CD4-positive, alpha-beta T cell treated with Interleukin-6 at 100 ng/mL for 8 hours (primary cell): Measurements from ENCODE around the gene B3GNT4.
"Not testable (repeated sequence)": the region's sequence is repeated elsewhere in the genome, so short reads cannot be mapped to it uniquely, and the experiment has no call there.

Source experiments
- DNase-seq: peaks from one replicate; pipeline ENCODE4 v3.0.0-alpha.2; 2020; ENCODE audit warnings: mixed read lengths, low spot score

Gene B3GNT4

DNA sequence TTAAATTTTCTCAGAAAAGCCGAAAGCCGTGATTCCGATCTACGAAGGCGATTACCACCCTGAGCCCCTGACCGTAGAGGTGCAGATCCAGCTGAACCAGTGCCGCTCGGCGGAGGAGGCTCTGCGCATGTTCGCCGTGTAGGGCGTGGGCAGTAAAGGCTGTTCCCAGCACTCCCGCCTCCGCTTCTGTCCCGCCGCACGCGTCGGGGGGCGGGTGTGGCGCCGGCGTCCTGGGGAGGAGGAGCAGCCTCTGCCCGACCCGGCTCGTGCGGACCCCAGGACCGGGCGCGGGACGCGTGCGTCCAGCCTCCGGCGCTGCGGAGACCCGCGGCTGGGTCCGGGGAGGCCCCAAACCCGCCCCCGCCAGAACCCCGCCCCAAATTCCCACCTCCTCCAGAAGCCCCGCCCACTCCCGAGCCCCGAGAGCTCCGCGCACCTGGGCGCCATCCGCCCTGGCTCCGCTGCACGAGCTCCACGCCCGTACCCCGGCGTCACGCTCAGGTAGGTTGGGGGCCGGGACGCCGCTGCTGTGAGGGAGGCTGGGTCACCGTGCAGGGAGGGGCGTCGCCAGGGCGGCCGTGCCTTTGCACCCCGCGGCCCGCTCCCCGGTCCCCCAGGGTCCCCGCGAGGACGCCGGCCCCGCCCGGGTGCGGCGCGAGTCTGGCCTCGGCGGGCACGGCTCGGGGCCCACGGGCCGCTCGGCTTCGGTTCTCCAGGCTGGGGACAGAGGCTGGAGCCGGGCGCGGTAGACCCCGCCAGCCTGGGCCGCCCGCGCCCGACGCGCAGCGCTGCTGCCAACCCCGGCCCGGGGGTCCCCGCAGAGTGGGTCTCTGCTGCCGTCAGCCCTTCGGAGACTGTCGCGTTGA lies at the start of gene B3GNT4:
B3GNT4 (plus strand) TSS at position 409 of the 866 bp plus-strand sequence. CDS start 910 bp downstream, outside the sequence.
- peak; percentile 69 for DNase-seq

DNA sequence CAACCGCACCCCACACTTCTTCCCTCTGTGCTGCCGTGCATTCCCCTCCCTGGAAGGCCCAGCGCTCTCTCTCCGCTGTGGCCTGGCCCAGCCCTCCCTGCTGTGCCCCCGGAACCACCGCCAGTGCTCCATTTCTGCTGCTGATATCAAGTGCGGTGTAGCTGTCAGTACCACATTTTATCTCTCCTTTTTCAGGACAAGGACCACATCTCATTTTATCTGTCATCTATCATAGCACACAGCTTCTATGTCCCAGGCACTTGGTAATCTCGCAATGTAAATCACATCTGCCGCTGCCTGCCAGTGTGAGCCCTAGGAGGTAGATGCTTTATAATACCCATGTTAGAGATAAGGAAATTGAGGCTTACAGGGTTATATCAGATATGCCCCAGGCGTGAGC lies 47.8 kb upstream of the B3GNT4 start:
- no peak for DNase-seq

DNA sequence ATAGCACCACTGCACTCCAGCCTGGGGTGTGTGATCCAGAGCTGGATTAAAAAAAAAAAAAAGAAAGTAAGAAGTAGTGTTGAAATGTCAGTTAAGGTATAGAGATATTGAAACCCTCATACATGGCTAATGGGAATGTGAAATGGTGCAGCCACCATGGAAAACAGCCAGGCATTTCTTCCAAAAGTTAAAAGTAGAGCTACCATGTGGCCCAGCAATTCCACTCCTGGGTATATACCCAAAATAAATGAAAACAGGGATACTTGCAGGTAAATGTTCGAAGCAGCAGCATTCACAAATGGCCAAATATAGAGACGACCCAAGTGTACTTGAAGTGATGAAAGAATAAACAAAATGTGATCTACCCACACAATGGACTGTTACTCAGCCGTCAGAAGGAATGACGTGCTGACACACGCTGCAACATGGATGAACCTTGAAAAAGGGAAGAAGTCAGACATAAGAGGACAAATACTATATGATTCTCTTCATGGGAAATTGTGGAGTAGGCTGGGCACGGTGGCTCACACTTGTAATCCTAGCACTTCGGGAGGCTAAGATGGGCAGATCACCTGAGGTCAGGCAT lies 44.7 kb upstream of the B3GNT4 start:
- no peak for DNase-seq

DNA sequence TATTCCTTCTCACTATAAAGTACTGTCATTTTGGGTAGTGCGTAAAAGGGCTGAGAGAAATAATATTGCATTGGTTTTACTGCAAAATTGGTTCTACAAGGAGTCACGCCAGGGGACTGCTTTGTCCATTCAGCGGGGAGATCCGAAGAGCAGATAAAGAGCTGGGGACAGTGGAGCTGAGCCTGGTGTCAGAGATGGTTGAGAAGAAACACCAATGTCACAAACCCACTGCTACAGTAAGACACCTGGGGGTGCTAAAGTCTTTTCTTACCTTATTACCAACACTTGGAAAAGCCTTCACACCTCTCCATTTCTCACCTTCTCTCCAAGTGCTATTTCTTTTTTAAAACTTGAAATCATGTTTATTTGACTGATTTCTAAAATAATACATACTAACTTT lies 43.6 kb upstream of the B3GNT4 start:
- no peak for DNase-seq

DNA sequence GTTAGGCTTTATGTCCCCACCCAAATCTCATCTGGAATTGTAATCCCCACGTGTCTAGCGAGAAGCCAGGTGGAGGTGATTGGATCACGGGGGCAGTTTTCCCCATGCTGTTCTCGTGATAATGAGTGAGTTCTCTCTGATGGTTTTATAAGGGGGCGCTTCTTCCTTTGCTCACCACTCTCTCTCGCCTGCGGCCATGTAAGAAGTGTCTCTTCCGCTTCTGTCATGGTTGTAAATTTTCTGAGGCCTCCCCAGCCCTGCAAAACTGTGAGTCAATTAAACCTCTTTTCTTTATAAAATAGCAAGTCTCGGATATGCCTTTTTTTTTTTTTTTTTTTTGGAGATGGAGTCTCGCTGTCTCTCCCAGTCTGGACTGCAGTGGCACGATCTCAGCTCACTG lies 42.7 kb upstream of the B3GNT4 start:
- DNase-seq, result no peak

DNA sequence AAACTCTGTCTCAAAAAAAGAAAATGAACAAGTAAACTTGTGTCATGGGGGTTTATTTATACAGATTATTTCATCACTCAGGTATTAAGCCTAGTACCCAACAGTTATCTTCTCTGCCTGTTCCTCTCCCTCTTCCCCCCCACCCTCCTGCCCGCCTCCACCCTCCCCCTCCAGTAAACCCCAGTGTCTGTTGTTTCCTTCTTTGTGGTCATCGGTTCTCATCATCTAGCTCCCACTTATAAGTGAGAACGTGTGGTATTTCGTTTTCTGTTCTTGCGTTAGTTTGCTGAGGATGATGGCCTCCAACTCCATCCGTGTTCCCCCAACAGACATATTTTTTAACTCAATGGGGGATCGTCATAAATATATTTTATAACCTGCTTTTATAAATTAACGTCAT lies 41.8 kb upstream of the B3GNT4 start:
- no peak for DNase-seq

DNA sequence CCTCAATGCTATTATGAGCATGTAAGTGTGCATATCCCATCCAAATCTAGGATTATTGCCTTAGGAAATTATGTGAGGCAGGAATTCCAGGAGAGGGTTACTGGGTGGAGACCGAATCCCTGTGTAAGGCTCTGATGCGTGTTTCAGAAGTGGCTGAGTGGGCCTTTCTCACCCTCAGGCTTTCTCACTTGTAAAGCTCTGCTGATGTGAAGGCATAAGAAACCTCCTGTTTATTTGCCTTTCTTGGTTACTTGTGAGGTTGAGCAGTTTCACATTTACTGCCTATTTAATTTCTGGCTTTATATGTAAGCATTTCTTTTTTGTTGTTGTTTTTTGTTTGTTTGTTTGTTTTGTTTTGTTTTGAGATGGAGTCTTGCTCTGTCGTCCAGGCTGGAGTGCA lies 40.5 kb upstream of the B3GNT4 start:
- DNase-seq, result no peak

DNA sequence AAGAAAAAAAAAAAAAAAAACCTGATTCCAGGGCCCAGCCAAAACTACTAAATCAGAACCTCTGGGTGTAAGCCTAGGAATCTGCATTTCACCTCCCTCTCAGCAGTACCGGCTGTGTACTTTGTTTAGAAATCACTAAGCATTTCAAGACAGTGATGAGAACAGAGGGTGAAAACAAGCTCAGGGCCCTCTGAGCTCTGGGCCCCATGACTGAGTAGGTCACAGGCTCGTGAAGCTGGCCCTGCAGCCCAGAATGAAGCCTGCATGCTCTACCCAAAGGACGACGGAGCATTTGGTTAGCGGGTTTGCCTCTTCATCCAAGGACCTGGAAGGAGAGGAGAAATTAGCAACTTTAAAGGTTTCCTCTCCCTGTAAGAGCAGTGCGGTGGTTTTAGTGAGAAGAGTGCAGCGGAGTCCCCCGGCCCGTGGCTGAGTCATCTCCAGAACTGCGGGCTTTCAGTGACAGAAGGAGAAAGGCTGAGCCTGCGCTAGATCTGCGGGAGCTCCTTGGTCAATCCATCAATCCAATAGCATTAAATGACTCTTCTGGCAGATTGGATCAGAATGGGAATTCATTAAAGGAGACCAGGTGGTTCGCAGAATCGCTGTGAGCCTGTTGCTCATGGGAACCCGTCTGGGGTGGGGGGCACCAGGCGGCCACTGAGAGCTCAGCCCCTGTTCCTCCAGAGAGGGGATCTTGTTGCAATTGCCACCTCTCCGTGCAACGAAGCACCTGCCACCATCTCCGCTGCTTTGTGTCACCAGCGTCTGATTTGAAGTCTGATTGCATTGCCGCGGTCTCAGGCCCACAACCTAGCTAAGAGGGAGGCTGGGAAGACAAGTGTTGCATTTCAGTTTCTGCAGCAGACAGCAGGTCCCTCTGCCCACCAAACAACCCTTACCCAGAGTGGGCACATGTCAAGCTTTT lies 36.8 kb upstream of the B3GNT4 start:
- DNase-seq, result no peak

DNA sequence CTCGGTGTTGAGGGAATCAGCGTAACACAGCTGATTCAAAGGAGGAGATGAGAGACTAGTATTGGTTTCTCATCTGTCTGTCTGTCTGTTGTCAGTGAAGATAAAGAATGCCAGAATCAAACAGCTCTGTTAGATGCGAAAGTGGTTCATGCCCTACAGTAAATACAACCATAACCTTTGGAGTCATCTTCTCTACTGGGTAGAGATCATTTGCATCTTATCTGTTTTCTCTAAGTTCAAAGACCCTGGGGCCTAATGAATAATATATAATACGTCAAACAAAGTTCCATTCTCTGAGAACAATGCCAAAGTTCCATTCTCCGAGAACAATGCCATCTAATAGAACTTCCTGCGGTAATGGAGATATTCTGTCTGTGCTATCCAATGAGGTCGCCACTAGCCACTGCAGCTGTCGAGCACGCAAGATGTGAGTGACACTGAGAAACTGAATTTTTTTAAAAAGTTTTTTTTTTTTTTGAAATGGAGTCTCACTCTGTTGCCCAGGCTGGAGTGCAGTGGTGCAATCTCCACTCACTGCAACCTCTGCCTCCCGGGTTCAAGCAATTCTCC lies 36.1 kb upstream of the B3GNT4 start:
- DNase-seq, result no peak

DNA sequence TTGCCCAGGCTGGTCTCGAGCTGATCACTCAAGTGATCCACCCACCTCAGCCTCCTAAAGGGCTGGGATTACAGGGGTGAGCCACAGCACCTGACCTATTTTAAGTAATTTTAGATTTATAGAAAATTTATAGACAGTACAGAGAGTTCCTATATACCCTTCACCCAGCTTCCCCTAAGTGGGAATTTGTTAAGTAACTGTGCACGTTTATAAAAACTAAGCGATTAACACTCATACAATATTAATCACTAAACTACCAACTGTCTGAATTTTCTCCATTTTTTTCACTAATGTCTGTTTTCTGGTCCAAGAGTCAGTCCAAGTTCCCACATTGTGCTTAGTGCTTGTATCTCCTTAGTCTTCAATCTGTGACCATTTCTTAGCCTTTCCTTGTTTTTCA lies 35.0 kb upstream of the B3GNT4 start:
- DNase-seq, result no peak

DNA sequence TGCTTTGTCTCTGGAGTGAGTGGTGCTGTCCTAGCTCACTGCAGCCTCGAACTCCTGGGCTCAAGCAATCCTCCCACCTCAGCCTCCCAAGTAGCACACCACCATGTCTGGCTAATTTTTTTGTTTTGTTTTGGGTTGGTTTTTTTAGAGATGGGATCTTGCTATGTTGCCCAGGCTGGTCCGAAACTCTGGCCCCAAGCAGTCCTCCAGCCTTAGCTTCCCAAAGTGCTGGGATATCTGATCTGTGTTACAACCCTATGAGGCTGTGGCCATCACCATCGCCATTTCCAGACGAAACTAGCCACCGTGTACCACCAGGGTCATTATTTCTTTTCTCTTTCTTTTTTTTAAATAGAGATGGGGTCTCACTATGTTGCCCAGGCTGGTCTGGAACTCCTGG lies 32.1 kb upstream of the B3GNT4 start:
- DNase-seq, result no peak

DNA sequence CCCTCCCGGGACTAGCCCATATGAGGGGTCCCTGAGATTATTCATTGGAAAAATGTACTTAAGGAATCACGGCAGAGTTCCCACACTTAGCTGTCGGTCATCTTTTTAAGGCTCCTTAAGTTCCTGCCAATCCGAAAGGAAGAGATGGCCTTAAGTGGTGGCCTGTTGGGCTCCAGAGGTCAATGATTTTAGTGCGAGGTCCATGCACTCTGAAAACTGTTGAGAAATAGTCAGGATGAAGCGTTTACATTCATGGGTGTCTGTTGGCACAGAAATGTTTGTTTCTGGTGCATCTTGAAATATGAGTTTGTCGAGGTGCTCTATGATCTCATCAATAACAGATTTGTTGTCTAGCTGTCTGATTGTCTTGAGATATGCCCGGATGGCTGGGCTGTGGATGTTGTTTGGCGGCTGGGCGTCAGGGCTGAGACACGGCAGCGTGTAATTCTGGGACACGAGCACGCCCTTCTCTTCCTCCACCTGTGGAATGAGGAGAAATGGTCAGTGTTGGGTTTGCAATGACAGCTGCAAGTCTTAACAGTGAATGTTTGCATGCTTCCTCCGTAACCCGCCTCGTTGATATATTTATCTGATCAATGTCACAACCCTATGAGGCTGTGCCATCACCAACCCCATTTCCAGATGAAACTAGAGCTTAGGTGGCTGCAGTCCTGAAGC lies 31.1 kb upstream of the B3GNT4 start:
- no peak for DNase-seq

DNA sequence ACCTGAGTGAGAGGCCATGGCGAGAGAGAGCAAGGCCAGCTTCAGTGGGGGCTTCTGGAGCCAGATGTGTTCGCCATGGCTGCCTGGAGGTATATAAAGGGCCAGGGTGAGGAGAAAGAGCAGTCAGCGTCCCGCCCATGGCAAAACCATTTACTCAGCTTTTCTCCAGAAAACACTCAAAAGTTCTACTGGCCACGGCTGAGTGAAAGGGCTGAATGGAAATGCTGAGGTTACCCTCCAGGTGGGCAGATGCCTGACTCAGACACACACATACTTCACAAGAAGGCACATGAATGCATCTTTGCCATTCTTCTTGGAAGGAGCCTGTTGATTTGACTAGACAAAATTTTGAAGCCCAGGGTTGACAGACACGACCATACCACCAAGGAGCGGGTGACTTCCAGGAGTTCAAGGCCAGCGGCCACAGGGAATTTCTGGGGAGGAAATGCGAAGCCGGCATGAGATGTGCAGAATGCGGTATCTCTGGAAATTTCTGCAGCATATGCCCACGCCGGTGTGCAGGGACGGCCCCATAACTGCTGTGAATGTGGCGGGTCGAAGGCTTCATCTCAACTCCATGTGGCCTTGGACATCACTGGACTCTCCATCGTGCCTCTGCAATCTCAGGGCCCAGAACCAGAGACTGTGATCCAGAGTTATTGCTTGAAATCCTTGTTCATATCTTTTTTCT lies 29.2 kb upstream of the B3GNT4 start, which contains the start of gene IL31:
IL31 (minus strand) TSS at position 67 of the 691 bp plus-strand sequence; CDS start at position 18, 49 bp downstream.
- no peak for DNase-seq

DNA sequence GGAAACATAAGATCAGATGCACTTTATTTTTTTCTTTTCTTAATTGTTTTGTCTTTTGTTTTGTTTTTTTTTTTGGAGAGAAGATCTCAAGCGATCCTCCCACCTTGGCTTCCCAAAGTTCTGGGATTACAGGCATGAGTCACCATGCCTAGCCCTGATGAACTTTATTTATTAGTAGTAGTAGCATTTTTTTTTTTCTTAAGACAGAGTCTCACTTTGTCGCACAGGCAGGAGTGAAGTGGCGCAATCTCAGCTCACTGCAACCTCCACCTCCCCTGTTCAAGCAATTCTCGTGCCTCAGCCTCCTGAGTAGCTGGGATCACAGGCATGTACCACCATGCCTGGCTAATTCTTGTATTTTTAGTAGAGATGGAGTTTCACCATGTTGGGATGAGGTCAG lies 27.0 kb upstream of the B3GNT4 start:
- not testable (repeated sequence) for DNase-seq

DNA sequence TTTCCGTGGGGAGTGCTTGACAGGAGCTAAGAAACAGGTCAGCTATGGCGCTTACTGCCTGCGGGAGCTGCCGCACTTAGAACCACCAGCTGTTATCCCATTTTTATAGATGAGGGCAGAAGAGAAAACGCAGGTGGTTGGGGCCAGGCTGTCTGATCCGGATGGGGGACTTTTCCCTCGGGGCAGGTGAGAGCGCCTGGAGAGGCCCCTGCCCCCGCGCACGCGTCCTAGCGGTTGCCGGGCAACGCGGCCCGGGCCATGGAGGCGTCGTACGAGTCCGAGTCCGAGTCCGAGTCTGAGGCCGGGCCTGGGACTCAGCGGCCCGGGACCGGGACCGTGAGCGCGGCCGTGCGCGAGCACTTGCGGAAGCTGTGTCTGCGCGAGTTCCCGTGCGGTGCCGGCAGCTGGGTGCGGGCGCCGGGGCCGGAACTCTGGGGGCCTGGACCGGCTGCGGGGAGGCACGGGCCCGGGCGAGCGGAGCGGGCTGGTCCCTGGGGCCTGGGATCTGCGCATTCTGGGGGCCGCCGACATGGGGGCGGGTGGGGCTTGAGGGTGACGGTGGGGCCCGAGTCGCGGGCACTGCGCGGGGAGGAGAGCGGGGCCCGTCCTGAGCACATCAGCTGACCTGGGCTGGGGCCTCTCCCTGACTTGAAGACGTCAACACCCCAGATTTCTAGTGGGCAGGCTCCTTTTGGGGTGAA lies 20.5 kb upstream of the B3GNT4 start, which contains the start of gene LRRC43:
LRRC43 (plus strand) TSS at position 237 of the 701 bp plus-strand sequence; CDS start at position 259, 22 bp downstream.
- no peak for DNase-seq

DNA sequence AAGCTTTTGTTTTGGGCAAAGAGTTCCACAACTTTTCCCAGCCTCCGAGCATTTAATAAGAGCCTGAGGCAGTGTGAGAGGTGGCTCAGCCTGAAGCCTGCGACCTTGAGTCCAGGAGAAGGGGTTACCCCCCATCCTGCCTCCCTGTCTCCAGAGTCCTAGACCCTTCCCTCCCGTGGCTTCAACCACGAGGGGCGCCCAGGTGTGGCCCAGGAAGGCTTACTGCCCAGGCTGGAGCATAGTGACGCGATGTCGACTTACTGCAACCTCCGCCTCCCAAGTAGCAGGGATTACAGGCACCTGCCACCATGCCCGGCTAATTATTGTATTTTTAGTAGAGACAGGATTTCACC lies 19.9 kb upstream of the B3GNT4 start:
- DNase-seq, result no peak

DNA sequence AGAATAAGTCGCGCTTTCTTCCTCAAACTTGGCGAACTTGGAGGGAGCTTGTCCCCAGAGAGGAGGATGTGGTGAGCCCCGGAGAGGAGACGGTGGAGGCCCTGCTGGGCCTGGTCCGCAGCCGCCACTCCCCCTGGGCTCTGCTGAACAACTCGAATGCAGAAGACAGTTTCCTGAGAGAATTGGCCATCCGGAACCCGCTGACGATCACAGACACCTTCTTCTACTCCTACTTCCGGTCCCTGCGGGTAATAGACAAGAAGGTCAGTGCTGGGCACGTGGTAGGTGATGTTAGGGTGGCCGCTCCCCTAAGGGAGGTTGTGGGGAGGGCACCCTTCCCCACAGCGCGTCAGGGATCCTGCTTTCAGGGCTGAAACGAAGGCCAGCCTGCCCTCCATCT lies 19.0 kb upstream of the B3GNT4 start:
- DNase-seq, result no peak

DNA sequence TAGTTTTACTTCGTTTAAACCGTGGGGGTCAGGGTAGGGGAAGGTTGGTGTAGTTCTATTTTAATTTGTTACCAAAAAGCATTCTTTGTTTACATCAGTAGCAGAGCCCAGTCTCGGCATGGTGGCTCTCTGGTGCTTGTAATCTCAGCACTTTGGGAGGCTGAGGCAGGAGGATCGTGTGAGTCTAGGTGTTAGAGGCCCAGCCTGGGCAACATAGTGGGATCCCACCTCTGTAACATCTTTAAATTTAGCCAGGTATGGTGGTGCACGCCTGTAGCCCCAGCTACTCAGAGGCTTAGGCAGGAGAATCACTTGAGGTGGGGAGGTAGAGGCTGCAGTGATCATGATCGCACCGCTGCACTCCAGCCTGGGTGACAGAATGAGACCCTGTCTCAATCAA lies 18.4 kb upstream of the B3GNT4 start:
- no peak for DNase-seq

DNA sequence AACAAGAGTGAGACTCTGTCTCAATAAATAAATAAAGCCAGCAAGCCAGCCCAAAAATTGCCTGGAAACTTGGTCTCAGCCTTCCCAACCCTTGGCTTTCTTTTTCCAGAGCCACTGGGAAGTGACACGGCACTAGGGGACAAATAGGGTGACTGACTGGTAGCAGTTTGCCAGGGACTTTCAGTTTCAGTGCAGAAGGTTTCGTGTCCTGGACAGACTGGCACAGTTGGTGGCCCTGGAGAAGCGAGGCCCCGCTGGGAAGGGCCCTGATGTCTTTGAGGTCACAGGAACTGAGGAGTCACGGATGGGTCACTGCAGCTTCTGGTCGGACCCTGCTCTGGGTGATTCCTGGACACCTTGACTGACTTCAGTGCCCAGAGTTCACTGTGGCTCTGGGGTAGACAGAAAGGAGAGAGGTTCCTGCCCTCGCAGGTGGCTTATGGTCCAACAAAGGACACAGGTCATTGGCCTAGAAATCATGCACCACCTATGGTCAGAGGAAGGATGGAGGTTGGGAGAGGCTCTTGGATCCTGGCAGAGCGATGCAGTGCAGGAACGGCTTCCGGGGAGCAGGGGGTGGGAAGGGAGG lies 17.9 kb upstream of the B3GNT4 start:
- no peak for DNase-seq

DNA sequence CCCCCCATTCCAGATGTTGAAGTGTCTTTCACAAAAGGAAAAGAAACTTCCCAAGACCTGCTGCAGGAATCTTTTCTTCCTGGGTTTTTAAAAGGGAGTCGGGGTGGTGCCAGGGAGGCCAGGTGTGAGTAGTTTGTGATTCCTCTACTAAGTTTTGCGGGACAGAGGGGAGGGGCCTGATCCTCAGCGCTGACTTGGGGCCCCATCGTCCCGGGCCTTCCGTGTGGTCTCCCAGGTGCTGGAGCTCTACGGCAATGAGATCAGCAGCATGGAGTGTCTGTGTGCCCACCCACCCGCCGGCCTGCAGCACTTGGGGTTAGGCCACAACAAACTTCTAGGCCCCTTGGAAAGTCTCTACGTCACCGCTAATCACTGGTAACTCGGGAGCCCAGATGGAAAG lies 16.0 kb upstream of the B3GNT4 start:
- no peak for DNase-seq
